BE2C (cell line): ENCODE measurements around the gene ENPP7.

ENCODE experiments used
- DNase-seq: peaks from one replicate; pipeline ENCODE4 v3.0.0-alpha.2; 2020
- H3K27me3 ChIP-seq: fragments of 250-450 bp; sonication (Bioruptor Pico); 2 replicates; pipeline ENCODE4 v1.5.1; 2020; ENCODE audit warnings: mild to moderate bottlenecking
- H3K36me3 ChIP-seq: fragments of 250-450 bp; sonication (Bioruptor Pico); 2 replicates; pipeline ENCODE4 v1.5.1; 2020; ENCODE audit warnings: mild to moderate bottlenecking
- H3K4me1 ChIP-seq: fragments of 250-450 bp; sonication (Bioruptor Pico); 2 replicates; pipeline ENCODE4 v1.5.1; 2020
- H3K4me3 ChIP-seq: 2 replicates; pipeline ENCODE4 v1.5.1; 2011; ENCODE audit warnings: low read depth, low read length
- H3K9me3 ChIP-seq: fragments of 250-450 bp; sonication (Bioruptor Pico); 2 replicates; pipeline ENCODE4 v1.5.1; 2020
- CTCF ChIP-seq: IDR thresholded peaks from 2 replicates; pipeline ENCODE4 v1.5.1; 2012; ENCODE audit warnings: mild to moderate bottlenecking, low read depth, low read length

Gene ENPP7

GRCh38 chr17:79695293-79695790, 35.4 kb upstream of the ENPP7 start:
- no peak for TF ChIP-seq CTCF
- no peaks in the 10 kb centered on the region for H3K4me1 ChIP-seq
- DNase-seq = no peak
- no peaks in the 10 kb centered on the region for H3K36me3 ChIP-seq
- H3K9me3 ChIP-seq = no peaks in the 10 kb centered on the region
- no peaks in the 10 kb centered on the region; the same call in 1 of the 2 replicates for H3K27me3 ChIP-seq
- no peak overlapping the region for H3K4me3 ChIP-seq

GRCh38 chr17:79695797-79696609, 34.7 kb upstream of the ENPP7 start:
- no peak for TF ChIP-seq CTCF
- Histone ChIP-seq H3K4me1 (no peaks in the 10 kb centered on the region), H3K36me3 (no peaks in the 10 kb centered on the region), H3K4me3 (no peak overlapping the region), H3K27me3 (no peaks in the 10 kb centered on the region), H3K9me3 (no peaks in the 10 kb centered on the region)
- no peak for DNase-seq

DNA sequence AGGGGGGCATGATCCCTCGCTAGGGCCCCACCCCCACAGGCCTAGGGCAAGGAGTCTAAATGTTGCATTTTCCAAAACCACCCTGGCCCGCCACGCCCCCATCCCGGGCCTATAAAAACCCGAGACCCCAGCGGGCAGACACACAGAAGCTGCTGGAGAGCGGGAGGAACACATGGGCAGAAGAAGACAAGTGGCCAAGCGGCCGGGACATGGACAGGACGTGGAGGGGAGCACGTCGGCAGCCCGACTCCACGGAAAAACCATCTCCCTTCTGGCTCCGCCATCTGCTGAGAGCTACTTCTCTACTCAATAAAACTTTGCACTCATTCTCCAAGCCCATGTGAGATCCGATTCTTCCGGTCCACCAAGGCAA, 34.1 kb upstream of the ENPP7 start:
- no peaks in the 10 kb centered on the region for H3K36me3 ChIP-seq
- no peaks in the 10 kb centered on the region for H3K4me1 ChIP-seq
- H3K4me3 ChIP-seq = no peak overlapping the region
- TF ChIP-seq CTCF = no peak
- no peaks in the 10 kb centered on the region for H3K27me3 ChIP-seq
- no peak for DNase-seq
- no peaks in the 10 kb centered on the region for H3K9me3 ChIP-seq

- Histone ChIP-seq H3K27me3 (no peaks in the 10 kb centered on the region), H3K4me1 (no peaks in the 10 kb centered on the region), H3K4me3 (no peak overlapping the region), H3K9me3 (no peaks in the 10 kb centered on the region), H3K36me3 (no peaks in the 10 kb centered on the region)
- no peak for DNase-seq
- no peak for TF ChIP-seq CTCF
Measured at GRCh38 chr17:79698146-79698846, 32.4 kb upstream of the ENPP7 start.

GRCh38 chr17:79699386-79700036, 31.2 kb upstream of the ENPP7 start:
- no peak for TF ChIP-seq CTCF
- no peaks in the 10 kb centered on the region for H3K36me3 ChIP-seq
- no peak for DNase-seq
- no peak overlapping the region for H3K4me3 ChIP-seq
- H3K9me3 ChIP-seq = no peaks in the 10 kb centered on the region
- no peaks in the 10 kb centered on the region; the same call in 1 of the 2 replicates for H3K27me3 ChIP-seq
- H3K4me1 ChIP-seq = no peaks in the 10 kb centered on the region
